ENCODE results near the gene ZNF217. TPM values are rescaled to one million over a fixed set of nuclear protein-coding genes. Genes with fewer than 3 reads are reported as not detected.
"Not testable (repeated sequence)": the region's sequence is repeated elsewhere in the genome, so short reads cannot be mapped to it uniquely, and the experiment has no call there.

Gene ZNF217
- total RNA-seq, 6 experiments from 2014 or later, result 11.3 to 27.1 (median 15.8) TPM

DNA sequence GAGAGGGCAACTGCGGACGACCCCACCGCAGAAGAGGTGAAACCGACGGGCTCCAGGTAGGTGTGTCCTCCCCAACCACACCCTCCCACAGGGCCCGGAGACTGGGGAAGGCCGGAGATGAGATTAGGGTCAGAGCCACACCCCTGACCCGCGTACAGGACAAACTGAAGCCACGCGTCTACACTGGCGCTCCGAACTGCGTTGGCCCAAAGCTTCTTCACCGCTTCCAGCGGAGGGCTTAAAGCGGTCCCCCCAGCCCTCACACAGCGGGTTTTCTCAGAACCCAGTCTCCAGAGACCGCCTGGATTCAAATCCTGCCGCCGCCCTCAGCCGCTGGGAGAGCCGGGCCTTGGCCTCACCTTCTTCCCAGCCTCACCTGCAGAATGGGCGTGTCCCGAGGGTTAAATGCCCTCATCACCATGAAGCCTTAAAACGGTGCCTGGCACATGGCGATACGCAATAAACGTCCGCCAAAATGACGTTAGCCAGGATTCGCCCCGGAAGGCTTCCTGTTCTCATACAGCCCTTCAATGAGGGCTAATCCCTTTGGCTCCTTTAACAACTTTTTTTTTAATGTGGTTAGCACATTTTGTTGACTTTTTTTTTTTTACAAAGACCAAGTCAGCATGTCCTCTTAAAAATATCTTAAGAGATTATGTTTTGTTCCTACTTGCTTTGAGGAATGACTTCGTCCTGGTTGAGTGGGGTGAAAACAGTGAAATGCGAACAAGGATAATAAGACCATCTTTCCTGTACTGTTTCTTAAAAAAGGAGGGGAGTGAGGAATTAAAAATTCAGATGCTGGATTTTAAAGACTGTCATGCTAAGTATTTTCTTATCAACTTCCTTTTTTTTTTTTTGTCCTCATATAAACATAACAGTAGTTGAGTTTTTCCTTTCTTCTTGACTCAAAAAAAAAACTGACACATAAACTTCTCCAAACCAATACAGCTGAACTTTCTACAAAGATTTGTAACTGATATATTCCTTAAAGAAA, 15.1 kb upstream of the ZNF217 start:
- no peak for DNase-seq
- H3K4me1 ChIP-seq, result peaks cover 0 to 6% (median under 1%) of the 10 kb centered on the region in 4 donors
- intact Hi-C loops (cut with DNase I), result no loop called here
- TF ChIP-seq, protein P1, sequence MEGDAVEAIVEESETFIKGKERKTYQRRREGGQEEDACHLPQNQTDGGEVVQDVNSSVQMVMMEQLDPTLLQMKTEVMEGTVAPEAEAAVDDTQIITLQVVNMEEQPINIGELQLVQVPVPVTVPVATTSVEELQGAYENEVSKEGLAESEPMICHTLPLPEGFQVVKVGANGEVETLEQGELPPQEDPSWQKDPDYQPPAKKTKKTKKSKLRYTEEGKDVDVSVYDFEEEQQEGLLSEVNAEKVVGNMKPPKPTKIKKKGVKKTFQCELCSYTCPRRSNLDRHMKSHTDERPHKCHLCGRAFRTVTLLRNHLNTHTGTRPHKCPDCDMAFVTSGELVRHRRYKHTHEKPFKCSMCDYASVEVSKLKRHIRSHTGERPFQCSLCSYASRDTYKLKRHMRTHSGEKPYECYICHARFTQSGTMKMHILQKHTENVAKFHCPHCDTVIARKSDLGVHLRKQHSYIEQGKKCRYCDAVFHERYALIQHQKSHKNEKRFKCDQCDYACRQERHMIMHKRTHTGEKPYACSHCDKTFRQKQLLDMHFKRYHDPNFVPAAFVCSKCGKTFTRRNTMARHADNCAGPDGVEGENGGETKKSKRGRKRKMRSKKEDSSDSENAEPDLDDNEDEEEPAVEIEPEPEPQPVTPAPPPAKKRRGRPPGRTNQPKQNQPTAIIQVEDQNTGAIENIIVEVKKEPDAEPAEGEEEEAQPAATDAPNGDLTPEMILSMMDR (IDR thresholded peaks at IDR 0.05), result no peak
- no peak for TF ChIP-seq POLR2A (IDR thresholded peaks at IDR 0.05)
- ATAC-seq, result peak; percentile 27 to 51 (median 40)
- WGBS (ENCODE audit: insufficient coverage, low coverage, low lambda C conversion rate, missing lambda C conversion rate), result 50% methylated on average over 10 of the region's 35 CpGs
- H3K27ac ChIP-seq, result peak overlapping the region; percentile 25 to 61 (median 47)
- no peaks in the 10 kb centered on the region for H3K27me3 ChIP-seq
- no peaks in the 10 kb centered on the region for H3K9me3 ChIP-seq
- H3K36me3 ChIP-seq, result no peaks in the 10 kb centered on the region
- peak overlapping the region in 1 of 3 donors; percentile 0 for H3K4me3 ChIP-seq

DNA sequence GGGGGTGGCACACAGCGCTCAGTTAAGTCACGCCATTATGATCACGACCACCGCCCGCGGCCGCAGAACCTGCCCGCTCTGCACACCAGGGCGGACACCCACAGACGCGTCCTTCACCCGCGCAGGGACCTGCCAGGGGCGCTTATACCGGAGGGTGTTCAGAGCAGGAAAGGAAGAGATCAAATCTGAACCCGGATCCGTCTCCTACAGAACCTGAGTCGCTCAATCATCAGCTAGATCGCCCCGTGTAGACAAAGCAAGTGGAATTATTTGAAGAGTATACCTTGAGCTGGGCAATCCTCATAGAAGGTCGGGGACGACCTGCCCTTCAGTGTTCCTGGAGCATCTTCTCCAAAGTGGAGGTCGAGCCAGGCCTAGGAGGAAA, 14.4 kb upstream of the ZNF217 start:
- Histone ChIP-seq H3K27ac (peak overlapping the region in 2 of 3 donors; percentile 47 to 61), H3K9me3 (no peaks in the 10 kb centered on the region), H3K36me3 (no peaks in the 10 kb centered on the region), H3K4me3 (no peak overlapping the region), H3K4me1 (peaks cover 0 to 6% (median under 1%) of the 10 kb centered on the region in 4 donors), H3K27me3 (no peaks in the 10 kb centered on the region)
- intact Hi-C loops (cut with DNase I), result no loop called here
- peak in 1 of 4 donors; percentile 17 for ATAC-seq
- no peak for DNase-seq
- WGBS (ENCODE audit: insufficient coverage, low coverage, low lambda C conversion rate, missing lambda C conversion rate), result 93% methylated on average over 5 of the region's 23 CpGs
- TF ChIP-seq POLR2A (IDR thresholded peaks at IDR 0.05), result no peak
- TF ChIP-seq, protein P1 (IDR thresholded peaks at IDR 0.05), result no peak

DNA sequence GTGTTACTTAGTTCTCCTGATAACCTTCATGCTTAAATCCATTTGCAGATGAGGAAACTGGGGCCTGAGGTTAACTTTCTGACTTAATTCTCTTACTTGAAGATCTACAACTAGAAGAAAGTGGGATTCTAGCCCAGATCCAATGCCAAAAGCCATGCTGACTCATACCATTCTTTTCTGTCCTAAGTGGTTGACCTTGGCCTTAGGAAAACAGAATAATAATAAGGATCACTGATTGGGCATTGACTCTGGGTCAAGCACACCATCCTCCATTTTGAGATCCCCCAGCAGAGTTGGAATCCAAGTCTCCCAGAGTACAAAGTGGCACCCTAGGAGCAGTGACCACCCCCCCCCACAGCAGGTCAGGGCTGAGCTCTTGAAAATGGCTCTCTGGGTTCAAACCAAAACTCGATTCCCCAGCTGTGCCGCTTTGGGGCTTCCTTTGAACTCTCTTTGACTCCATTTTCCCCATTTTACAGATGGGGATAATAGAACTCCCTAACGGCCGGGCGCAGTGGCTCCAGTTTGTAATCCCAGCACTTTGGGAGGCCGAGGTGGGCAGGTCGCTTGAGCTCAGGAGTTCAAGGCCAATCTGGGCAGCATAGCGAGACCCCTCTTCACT, 12.8 kb upstream of the ZNF217 start:
- peaks cover 0 to 6% (median under 1%) of the 10 kb centered on the region in 4 donors for H3K4me1 ChIP-seq
- no peak overlapping the region for H3K27ac ChIP-seq
- no peaks in the 10 kb centered on the region for H3K9me3 ChIP-seq
- DNase-seq, result peak in 1 of 3 donors; percentile 36
- WGBS (ENCODE audit: insufficient coverage, low coverage, low lambda C conversion rate, missing lambda C conversion rate), result 98% methylated on average over 7 of the region's 8 CpGs
- H3K36me3 ChIP-seq, result no peaks in the 10 kb centered on the region
- peak in 3 of 4 donors; percentile 20 to 60 (median 33) for ATAC-seq
- intact Hi-C loops (cut with DNase I), result no loop called here
- no peak for TF ChIP-seq POLR2A (IDR thresholded peaks at IDR 0.05)
- TF ChIP-seq, protein P1 (IDR thresholded peaks at IDR 0.05), result no peak
- H3K4me3 ChIP-seq, result no peak overlapping the region
- no peaks in the 10 kb centered on the region for H3K27me3 ChIP-seq

DNA sequence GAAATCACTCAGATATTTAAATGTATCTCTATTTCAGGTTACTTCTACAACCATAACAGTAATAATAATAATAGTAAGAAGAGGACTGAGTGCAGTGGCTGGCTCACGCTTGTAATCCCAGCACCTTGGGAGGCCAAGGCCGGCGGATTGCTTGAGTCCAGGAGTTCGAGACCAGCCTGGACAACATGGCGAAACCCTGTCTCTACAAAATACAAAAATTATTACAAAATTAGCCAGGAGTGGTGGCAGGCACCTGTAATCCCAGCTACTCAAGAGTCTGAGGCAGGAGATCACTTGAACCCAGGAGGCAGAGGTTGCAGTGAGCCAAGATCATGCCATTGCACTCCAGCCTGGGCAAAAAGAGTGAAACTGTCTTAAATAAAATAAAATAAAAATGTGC, 11.8 kb upstream of the ZNF217 start:
- DNase-seq; H3K27me3 ChIP-seq; H3K4me3 ChIP-seq; intact Hi-C loops (cut with DNase I); H3K36me3 ChIP-seq; ATAC-seq; H3K9me3 ChIP-seq; H3K4me1 ChIP-seq; H3K27ac ChIP-seq: not testable (repeated sequence)
- WGBS (ENCODE audit: insufficient coverage, low coverage, low lambda C conversion rate, missing lambda C conversion rate), result 98% methylated on average over 5 of the region's 5 CpGs

DNA sequence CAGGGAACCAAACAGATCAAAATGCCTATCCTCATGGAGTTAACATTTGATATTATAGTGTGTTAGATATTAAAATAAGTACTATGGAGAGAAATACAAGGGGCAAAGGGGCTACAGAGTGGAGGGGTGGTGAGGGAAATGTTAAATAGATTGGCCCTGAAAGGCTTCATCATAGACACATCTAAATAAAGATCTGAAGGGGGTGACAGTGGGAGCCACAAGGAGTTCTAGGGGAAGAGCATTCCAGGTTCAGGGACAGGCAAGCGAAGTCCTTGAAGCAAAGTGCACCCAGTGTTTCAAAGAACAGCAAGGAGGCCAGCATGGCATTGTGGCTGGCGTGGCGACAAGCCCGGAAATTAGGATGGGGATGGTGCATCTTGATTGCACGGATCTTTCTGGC, 11.2 kb upstream of the ZNF217 start:
- 88% methylated on average over 1 of the region's 5 CpGs for WGBS (ENCODE audit: insufficient coverage, low coverage, low lambda C conversion rate, missing lambda C conversion rate)
- ATAC-seq; intact Hi-C loops (cut with DNase I); DNase-seq; H3K27ac ChIP-seq; H3K36me3 ChIP-seq; H3K9me3 ChIP-seq; H3K4me3 ChIP-seq; H3K4me1 ChIP-seq; H3K27me3 ChIP-seq: not testable (repeated sequence)

Measured in right lobe of liver (tissue), 6 donors.